Body of pancreas (tissue), 4 donors: ENCODE measurements around the gene GDPD4.

Source experiments
- CTCF ChIP-seq, 7 experiments: fragments of 450-650 bp in 4 of 7; fragments of 200-600 bp in 3 of 7; sonication (generic) in 3 of 7; IDR thresholded peaks; one replicate each; pipeline ENCODE4 v1.5.1; 2016 to 2019; ENCODE audit warnings: antibody characterized with exemption in 7 of 7
- POLR2A ChIP-seq, 3 donors: fragments of 450-650 bp; IDR thresholded peaks; one replicate each; pipeline ENCODE4 v1.6.1; 2016; ENCODE audit warnings: antibody characterized with exemption in 3 of 3, mild to moderate bottlenecking in 2 of 3

GRCh38 chr11:77340501-77340900 is 39.0 kb upstream of the GDPD4 start:
- no peak for TF ChIP-seq CTCF (IDR thresholded peaks at IDR 0.05)
- TF ChIP-seq POLR2A (IDR thresholded peaks at IDR 0.05) = no peak
